HG03457 (cell line): ENCODE results near the gene PDE3B.
"Not testable (repeated sequence)": the region's sequence is repeated elsewhere in the genome, so short reads cannot be mapped to it uniquely, and the experiment has no call there.

Experiments
- ATAC-seq: cut with Tn5 transposase; IDR thresholded peaks from one replicate; pipeline ENCODE4 v1.9.1; 2021; ENCODE audit warnings: moderate number of reproducible peaks; ENCODE audit not compliant: unreplicated experiment

PDE3B gene

DNA sequence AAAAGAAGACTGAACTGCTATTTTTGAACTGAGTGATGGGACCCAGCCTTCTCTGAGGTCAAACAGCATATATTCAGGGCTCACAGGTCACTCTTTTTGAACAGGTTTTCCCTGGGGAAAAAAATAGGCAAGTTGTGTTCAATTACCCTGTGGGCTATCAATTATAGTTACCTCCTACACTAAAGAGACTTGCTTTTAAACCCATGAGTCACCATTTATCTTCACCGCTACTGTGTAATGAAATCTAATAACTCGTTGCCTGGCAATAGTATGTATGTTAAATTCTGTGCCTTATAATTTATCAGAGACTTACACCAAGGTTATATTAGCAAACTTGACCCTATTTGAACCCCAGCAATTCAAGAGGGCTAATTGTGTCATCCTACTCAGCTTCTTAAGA is 149.9 kb downstream of the PDE3B start:
- no peak for ATAC-seq

DNA sequence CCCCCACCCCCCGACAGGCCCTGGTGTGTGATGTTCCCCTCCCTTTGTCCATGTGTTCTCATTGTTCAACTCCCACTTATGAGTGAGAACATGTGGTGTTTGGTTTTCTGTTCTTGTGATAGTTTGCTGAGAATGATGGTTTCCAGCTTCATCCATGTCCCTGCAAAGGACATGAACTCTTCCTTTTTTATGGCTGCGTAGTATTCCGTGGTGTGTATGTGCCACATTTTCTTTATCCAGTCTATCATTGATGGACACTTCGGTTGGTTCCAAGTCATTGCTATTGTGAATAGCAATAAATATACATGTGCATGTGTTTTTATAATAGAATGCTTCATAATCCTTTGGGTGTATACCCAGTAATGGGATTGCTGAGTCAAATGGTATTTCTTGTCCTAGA is 152.4 kb downstream of the PDE3B start:
- ATAC-seq = not testable (repeated sequence)

DNA sequence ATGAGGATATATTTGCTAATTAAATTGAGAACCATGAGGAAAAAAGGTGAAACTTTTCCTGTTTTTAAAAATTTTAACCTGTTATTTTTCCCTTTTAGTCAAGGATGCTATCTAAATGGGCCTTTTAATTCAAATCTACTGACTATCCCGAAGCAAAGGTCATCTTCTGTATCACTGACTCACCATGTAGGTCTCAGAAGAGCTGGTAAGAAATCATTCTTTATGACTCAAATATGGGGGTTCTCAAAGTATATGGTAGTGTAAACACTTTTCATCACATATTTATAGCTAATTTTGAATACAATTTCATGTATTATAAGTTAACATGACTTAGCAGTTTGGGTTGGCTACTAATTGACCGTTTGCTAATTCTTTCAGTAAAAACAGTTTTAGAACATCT is 160.2 kb downstream of the PDE3B start:
- no peak for ATAC-seq

DNA sequence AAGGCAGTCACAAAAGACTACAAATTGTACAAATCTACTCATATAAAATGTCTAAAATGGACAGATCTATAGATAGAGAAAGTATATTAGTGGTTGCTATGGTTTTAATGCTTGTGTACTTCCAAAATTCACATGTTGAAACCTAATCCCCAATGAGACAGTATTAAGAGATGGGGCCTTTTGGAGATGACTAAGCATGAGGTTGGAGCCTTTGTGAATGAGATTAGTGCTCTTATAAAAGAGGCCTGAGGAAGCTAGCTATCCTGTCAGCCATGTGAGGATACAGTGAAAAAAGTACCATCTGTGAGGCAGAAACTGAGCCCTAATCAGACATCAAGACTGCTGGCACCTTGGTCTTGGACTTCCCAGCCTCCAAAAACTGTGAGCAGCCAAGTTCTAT is 165.9 kb downstream of the PDE3B start:
- no peak for ATAC-seq

DNA sequence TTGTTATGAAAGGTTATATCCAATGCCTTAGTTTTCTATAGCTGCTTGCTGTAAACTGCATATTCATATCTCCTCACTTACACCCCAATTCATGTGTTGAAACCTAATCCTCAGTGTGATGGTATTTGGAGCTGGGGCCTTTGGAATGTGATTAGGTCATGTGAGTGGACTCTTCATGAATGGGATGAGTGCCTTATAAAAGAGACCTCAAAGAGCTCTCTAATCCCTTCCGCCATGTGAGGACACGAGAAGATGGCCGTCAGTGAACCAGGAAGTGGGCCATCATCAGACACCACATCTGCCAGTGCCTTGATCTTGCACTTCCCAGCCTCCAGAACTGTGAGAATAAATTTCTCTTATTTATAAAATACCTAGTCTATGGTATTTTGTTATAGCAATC is 169.2 kb downstream of the PDE3B start:
- no peak for ATAC-seq

DNA sequence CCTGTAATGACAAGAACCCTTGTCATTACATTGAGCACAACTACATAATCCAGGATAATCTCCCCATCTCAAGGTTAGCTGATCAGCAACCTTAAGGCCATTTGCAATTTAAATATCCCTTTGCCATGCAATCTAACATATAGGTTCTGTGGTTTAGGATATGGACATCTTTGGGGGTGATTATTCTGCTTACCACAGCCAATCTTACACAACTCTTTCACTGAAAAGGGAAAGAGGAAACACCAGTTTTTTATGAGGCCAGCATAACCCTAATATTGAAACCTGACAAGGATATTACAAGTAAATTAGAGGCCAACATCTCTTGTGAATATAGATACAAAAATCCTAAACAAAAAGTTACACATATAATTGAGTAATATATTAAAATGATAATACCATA is 169.9 kb downstream of the PDE3B start:
- ATAC-seq = no peak

DNA sequence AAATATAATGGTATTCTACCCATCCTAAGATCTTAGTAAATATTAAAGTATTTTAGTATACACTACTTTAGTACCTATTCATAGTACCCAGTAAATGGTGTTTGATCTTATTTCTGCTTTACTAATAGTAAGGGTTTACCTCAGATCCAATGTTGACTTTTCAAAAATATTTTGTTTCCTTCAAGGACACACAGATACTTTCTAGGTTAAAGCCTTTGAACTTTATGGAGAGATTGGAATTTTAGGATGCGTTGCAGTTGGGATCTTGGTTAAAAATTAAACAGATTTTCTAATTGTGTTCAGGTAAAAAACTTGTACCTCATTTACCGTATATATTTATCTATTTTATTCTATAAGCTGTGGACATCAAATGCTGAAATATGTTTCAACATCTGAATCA is 175.2 kb downstream of the PDE3B start:
- no peak for ATAC-seq

DNA sequence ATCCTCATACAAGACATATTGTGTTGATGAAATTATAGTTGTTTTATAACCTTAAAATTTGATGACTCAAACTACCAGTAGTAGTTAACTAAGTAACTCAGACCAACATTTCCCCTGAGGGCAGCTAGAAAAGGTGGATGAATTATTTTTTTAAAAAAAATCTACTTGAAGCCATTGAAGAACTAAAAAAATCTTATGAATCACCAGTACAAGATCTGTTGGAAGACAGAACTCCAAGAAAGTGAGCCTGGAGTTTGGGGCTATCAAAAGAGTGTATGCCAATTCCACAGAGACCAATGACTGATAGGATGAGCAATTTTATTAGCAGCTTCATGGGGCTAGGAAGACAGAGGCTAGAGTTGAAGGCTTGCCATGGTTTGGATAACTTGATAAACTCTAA is 176.0 kb downstream of the PDE3B start:
- ATAC-seq = no peak

DNA sequence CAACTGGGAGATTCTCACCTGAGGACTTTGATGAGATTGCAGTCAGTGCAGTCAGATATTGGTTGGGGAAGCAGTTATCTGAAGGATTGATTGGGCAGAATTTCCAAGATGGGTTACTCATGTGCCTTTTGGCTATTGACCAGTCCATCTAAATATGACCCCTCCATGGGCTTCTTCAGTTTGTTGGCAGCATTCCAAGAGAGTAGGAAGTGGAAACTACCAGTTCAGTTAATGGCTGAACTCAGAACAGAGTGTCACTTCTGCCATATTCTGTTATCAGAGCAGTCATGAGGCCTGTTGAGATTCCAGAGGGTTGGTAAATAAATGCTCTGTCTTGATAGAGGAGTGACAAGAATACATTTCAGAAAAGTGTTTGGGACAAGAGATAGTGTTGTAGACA is 177.4 kb downstream of the PDE3B start:
- no peak for ATAC-seq

DNA sequence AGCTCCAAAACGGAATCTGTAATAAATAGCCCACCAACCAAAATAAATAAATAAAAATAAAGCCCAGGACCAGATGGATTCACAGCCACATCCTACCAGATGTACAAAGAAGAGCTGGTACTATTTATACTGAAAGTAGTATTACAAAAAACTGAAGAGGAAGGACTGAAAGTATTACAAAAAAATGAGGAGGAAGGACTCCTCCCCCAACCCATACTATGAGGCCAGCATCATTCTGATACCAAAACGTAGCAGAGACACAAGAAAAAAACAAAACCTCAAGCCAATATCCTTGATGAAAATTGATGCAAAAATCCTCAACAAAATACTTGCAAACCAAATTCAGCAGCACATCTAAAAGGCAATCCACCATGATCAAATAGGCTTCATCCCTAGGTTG is 183.0 kb downstream of the PDE3B start:
- ATAC-seq = no peak

DNA sequence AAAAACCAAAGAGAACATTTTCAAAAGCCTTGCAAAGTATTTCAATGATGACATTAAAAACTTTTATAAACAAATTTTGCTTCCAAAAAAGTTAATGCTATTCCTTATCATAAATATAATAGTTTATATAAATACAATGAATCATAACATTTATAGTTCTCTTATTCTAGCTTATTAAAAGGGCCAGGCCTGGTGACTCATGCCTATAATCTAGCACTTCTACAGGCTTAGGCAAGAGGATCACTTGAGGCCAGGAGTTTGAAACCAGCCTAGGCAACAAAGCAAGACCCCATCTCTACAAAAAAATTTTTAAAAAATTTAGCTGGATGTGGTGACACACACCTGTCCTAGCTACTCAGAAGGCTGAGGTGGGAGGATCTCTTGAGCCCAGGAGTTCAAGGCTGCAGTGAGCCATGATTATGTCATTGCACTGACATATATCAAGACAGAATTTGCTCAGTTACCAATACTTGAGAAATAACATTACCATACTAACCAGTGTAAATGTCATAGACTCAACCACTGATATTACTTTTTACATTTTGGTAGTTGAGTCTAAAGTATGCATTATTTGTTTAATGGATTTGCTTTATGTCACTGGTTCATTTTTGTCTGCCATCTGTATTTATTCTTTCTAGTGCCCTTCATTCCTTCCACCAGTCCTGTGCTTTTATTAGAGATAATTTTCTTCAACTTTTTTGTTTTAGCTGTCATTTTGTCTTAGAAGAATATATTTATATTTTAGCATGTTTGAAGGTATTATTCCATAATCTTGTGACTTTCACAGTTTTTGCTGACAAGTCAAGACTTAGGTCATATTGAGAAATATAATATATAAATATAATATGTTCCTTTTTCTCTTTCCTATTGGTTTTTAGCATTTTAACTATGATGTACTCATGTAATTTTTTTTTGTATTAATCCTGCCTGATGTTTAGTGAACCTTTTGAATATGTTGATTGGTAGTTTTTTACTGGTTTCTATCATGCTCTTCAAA is 192.2 kb downstream of the PDE3B start:
- ATAC-seq = no peak

DNA sequence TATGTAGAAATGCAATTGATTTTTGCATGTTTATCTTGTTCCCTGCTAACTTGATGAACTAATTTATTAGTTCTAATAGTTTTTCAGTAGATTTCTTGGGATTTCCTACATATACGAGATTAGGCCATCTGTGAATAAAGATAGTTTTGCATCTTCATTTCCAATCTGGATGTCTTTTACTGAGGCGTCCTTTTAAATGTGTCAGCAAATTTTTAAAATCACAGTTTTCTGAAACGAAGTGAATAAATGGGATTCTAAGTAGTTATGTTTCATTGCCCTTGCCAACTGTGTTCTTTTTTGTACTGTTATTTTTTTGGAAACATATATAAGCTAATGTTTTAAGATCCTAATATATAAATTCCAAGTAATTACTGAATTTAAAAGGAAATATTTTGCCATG is 198.4 kb downstream of the PDE3B start:
- no peak for ATAC-seq

DNA sequence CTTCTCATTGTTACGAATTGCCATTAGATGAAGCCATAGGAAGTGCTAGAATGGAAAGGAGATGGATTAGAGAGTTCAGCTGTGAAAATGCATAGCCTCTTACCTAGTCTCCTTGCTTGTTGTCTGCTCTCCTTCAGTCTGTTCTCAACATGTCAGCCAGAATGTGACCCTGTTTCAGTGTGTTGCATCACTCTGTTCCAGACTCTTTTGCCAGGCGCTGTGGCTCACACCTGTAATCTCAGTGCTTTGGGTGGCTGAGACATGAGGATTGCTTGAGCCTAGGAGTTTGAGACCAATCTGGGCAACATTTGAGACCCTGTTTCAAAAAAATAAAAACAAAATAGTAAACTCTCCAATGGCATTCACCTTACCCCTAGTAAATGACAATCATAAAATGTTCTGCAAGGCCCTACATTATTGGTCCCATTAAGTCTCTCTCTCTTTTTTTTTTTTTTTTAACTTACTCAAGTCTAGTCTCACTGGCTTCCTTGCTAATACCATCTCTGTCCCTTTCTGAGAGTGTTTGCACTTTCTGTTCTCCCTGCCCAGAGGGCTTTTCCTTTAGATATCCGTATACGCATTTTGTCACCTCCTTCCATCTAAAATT is 209.1 kb downstream of the PDE3B start:
- no peak for ATAC-seq

DNA sequence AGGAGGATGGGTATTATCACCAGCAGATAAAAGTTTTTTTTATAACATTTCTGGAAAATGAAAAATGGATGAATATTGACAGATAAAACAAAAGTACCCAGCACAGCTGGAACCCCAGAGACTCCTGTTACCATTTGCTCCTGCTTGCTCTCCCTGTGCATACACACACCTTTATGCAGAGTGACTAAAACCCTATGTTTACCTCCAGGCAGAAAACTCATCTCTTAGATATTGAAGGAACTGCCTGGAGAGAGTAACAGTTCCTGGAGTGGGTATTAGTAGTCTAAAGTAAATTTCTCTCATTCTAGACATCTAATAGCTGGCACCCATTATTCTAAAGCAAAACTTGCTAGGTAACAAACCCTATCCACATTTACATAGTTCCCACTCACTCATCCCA is 210.5 kb downstream of the PDE3B start:
- no peak for ATAC-seq

DNA sequence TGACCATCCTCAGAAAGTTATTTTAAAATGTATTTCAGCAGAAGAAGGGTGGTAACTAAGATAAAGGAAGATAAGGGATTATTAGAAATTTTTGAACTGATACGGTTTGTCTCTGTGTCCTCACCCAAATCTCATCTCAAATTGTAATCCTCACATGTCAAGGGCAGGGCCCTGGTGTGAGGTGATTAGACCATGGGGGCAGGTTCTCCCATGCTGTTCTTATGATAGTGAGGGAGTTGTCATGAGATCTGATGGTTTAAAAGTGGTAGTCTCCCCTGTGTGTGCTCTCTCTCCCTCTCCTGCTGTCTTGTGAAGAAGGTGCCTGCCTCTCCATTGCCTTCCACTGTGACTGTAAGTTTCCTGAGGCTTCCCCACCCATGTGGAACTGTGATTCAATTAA is 212.3 kb downstream of the PDE3B start:
- ATAC-seq = no peak

DNA sequence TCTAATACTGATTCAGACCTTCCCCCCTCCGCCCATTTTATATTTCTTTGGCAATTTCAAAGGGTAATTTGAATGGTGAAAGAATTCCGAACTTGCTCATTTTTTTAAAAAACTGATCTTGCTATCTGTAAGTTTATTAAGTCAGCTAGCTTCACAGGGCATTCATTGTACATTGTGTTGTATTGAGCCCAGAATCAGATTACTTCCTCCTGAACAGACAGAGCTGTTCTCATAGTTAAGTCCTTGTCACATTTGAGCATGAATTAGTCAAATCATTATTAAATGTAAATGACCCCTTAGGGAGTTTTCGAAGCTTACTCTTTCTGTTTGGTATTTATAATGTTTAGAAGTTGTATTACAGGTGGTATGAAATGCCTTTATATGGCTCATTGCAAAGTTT is 214.0 kb downstream of the PDE3B start:
- no peak for ATAC-seq

DNA sequence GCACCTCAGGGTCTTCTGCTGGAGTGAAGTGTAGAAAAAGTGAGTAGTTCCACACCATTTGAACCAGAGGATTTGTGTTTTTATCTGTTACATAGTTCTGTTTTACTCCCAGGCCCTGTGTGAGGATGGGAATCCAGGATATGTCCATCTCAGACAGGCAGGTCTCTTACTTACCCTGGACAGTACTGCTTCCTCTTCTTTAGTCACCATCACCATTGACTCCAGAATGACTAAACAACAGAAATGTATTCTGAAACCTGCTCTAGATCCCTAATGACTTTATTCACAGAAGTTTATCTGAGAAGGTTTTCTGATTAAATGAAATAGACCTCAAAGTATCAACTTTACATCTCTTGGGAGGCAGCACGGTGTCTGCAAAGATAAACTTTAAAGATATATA is 214.8 kb downstream of the PDE3B start:
- no peak for ATAC-seq

DNA sequence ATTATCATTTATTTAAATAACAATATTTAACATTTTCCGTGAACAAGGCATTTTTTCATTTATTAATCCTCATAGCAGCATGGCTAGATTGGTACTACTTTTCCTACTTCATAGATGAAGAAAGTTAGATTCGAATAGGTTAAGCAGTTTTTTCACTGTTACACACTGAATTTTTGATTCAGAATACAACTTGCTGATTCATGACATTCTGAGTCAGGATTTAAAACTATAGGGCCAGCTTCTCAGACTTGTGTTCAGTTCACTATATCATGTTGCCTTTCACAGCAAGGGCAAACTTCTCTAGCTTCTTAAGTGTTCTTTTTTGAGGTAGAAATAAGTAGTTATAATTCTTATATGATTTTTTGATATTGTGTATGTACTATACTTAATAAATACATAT is 216.9 kb downstream of the PDE3B start:
- ATAC-seq = no peak

DNA sequence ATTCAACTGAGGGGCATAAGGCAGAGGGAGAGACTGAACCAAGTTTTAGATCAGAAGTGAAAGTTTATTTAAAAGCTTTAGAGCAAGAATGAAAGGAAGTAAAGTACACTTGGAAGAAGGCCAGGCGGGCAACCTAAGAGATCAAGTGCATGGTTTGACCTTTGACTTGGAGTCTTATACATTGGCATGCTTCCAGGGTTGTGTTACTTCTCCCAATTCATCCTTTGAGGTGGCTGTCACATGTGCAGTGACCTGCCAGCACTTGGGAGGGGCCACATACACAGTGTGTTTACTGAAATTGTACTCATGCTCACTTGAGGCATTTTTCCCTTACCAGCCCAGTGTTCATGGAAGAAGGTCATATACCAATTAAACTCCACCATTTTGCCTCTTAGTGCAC is 218.1 kb downstream of the PDE3B start:
- ATAC-seq = no peak

DNA sequence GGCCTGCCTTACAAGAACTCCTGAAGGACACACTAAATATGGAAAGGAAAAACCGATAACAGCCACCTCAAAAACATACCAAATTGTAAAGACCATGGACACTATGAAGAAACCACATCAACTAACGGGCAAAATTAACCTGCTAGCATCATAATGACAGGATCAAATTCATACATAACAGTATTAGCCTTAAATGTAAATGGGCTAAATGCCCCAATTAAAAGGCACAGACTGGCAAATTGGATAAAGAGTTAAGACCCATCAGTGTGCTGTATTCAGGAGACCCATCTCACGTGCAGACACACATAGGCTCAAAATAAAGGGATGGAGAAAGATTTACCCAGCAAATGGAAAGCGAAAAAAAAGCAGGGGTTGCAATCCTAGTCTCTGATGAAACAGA is 220.2 kb downstream of the PDE3B start:
- ATAC-seq = not testable (repeated sequence)

DNA sequence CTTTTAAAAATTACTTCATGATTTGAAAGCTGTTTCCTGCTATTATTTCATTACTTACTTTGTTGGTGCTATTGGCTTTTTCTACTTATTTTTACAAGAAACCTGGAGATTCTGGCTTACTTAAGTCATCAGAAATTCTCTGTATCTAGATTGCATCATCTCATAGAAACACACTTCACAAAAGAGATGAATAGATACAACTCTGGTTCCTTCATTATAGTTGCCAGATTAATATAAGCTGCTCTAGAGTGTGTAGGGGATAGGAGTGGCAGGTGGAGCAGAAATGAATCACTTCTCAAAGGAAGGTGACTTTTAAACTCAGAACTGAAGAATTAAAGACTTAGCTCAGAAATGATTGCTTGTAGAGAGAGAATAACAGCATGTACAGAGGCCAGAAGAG is 228.4 kb downstream of the PDE3B start:
- ATAC-seq = no peak

DNA sequence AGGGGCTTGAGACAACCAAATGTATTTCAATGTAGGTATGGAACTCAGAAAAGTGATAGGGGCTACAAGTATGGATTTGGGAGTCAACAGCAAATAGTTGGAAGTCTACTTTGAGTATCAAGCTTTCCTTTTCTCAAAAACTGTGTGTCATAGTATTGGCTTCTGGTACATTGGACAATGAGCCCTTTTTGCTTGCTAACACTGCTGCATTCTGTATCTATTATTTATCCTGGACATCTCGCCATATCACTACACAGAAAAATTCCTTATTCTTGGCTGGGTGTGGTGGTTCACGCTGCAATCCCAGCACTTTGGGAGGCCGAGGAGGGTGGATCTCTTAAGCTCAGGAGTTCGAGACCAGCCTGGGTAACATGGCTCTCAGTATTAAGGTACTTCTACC is 230.0 kb downstream of the PDE3B start:
- ATAC-seq = no peak

DNA sequence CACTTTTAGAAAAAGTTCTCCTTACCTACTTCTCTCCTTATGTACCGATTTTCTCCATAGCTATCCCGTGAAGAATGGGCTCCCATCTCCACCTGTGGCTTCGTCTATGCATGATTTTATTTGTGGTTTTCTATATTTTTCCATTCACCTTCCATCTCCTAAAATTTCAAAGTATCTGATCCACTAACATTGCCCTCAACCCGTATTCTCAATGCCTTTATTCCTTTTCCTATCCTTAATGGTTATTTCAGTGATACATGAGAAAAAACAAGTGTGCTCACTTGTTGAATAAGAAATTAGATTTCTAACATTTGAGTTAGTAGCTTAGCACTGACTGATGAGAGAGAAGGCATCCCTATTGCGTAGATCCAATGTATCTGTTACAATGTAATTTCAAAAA is 231.6 kb downstream of the PDE3B start:
- no peak for ATAC-seq
